Naive thymus-derived CD4-positive, alpha-beta T cell (primary cell): ENCODE data around the gene SH2D4B. TPM values are rescaled to one million over a fixed set of nuclear protein-coding genes. Genes with fewer than 3 reads are reported as not detected.

Experiments used
- ATAC-seq: fragments of 150-1000 bp; cut with Tn5 transposase; 2 replicates; pipeline ENCODE4 v1.10.0; 2021; ENCODE audit warnings: mild to moderate bottlenecking, moderate library complexity
- CTCF ChIA-PET: fragments of 350-600 bp; sonication (Branson Sonifier 250); formaldehyde crosslinking; loops from one replicate; lab custom pipeline; 2021; ENCODE audit warnings: antibody characterized with exemption; lab: Charles Lee
- POLR2A ChIA-PET: fragments of 350-600 bp; sonication (Branson Sonifier 250); formaldehyde crosslinking; loops from one replicate; lab custom pipeline; 2021; ENCODE audit warnings: antibody characterized with exemption, inconsistent platforms; lab: Charles Lee
- DNase-seq, 9 donors: peaks; one replicate each; pipeline versions ENCODE4 v3.0.0 to v3.0.0-alpha.2; 2020 to 2022; ENCODE audit warnings: mixed read lengths in 1 of 9
- H3K27ac ChIP-seq: one replicate; pipeline ENCODE4 v1.7.0; 2013; ENCODE audit warnings: mild to moderate bottlenecking, low read depth, low read length, moderate library complexity
- H3K27me3 ChIP-seq, 2 donors: one replicate each; pipeline ENCODE4 v1.7.0; 2013; ENCODE audit warnings: low read length in 2 of 2, mild to moderate bottlenecking in 2 of 2, moderate library complexity in 2 of 2; ENCODE audit not compliant: control insufficient read depth in 2 of 2, insufficient read depth in 2 of 2
- H3K36me3 ChIP-seq, 3 experiments: 1 replicate in 2 of 3; 2 replicates in 1 of 3; pipeline ENCODE4 v1.7.0; 2013; ENCODE audit warnings: low read length in 3 of 3, mild to moderate bottlenecking in 3 of 3, moderate library complexity in 1 of 3; ENCODE audit not compliant: insufficient read depth in 3 of 3, control insufficient read depth in 2 of 3
- H3K4me1 ChIP-seq, 2 donors: one replicate each; pipeline ENCODE4 v1.7.0; 2013; ENCODE audit warnings: low read length in 2 of 2, mild to moderate bottlenecking in 2 of 2, moderate library complexity in 1 of 2; ENCODE audit not compliant: control insufficient read depth in 2 of 2, insufficient read depth in 2 of 2
- H3K4me3 ChIP-seq: 2 replicates; pipeline ENCODE4 v1.7.0; 2013; ENCODE audit warnings: mild to moderate bottlenecking, low read length
- H3K9me3 ChIP-seq, 3 experiments: 1 replicate in 2 of 3; 2 replicates in 1 of 3; pipeline ENCODE4 v1.7.0; 2013; ENCODE audit warnings: low read length in 3 of 3; ENCODE audit not compliant: control insufficient read depth in 2 of 3
- H3K27ac Mint-ChIP-seq, 9 donors: one replicate each; pipeline ENCODE4 v1.8.0; 2020 to 2022; ENCODE audit warnings: mixed read lengths in 9 of 9, mild to moderate bottlenecking in 8 of 9, moderate library complexity in 5 of 9, inconsistent platforms in 2 of 9
- H3K27me3 Mint-ChIP-seq, 5 donors: one replicate each; pipeline ENCODE4 v1.8.0; 2021 to 2022; ENCODE audit warnings: mixed read lengths in 5 of 5, mild to moderate bottlenecking in 1 of 5
- H3K36me3 Mint-ChIP-seq, 5 donors: one replicate each; pipeline ENCODE4 v1.8.0; 2020 to 2022; ENCODE audit warnings: mixed read lengths in 5 of 5, mild to moderate bottlenecking in 3 of 5, inconsistent platforms in 1 of 5
- H3K4me1 Mint-ChIP-seq, 7 donors: one replicate each; pipeline ENCODE4 v1.8.0; 2020 to 2022; ENCODE audit warnings: mixed read lengths in 7 of 7, mild to moderate bottlenecking in 3 of 7, inconsistent platforms in 1 of 7
- H3K4me3 Mint-ChIP-seq, 10 donors: one replicate each; pipeline ENCODE4 v1.8.0; 2020 to 2022; ENCODE audit warnings: mild to moderate bottlenecking in 10 of 10, mixed read lengths in 10 of 10, moderate library complexity in 6 of 10, inconsistent platforms in 2 of 10
- H3K9me3 Mint-ChIP-seq, 11 donors: one replicate each; pipeline ENCODE4 v1.8.0; 2020 to 2022; ENCODE audit warnings: mixed read lengths in 11 of 11, mild to moderate bottlenecking in 4 of 11, inconsistent platforms in 1 of 11, moderate library complexity in 1 of 11
- intact Hi-C, 2 donors: fragments of 100-400 bp; cut with micrococcal nuclease; formaldehyde crosslinking; loops; one replicate each; pipeline ENCODE4 v1.15.1; 2023
- polyA plus RNA-seq, 2 donors: library from polyadenylated mRNA; unstranded; fragments of 300-500 nt; fragmentation: Illumina TruSeq; gene quantifications; one replicate each; pipeline ENCODE4 v1.2.3, GENCODE V29; 2021
- total RNA-seq, 6 experiments: library from RNA in 5 of 6; stranded (reverse) in 5 of 6; gene quantifications; 1 replicate in 5 of 6; 2 replicates in 1 of 6; pipeline ENCODE4 v1.2.3 and lab custom pipeline; 2021 to 2026

Gene SH2D4B
- total and polyA plus RNA-seq, 7 experiments from 2014 or later = 0.10 to 0.51 (median 0.14) TPM; not detected in 2

- H3K36me3 ChIP-seq = no peaks in the 10 kb centered on the region
- intact Hi-C loops = no loop called here
- no peak overlapping the region for H3K27ac ChIP-seq
- POLR2A ChIA-PET = no interaction called here
- no peaks in the 10 kb centered on the region for H3K27me3 ChIP-seq
- Mint-ChIP-seq H3K4me3 (no peak overlapping the region), H3K9me3 (peaks cover 0 to 6% (median 4%) of the 10 kb centered on the region in 11 donors), H3K27me3 (peaks cover 0 to 17% (median 0%) of the 10 kb centered on the region in 5 donors), H3K27ac (no peak overlapping the region), H3K4me1 (peaks cover 0 to 13% (median 3%) of the 10 kb centered on the region in 7 donors), H3K36me3 (no peaks in the 10 kb centered on the region)
- DNase-seq = no peak
- CTCF ChIA-PET = interaction anchor here (0.8 kb wide), 1 partner anchor 13 kb away, joined by 3 read pairs; no protein-coding TSS in a partner anchor
- H3K4me3 ChIP-seq = no peak overlapping the region
- H3K4me1 ChIP-seq = no peaks in the 10 kb centered on the region
- H3K9me3 ChIP-seq = no peaks in the 10 kb centered on the region
- no peak for ATAC-seq
Measured at GRCh38 chr10:80580638-80581468, 43.2 kb downstream of the SH2D4B start.

- ATAC-seq = no peak
- Histone ChIP-seq H3K4me1 (no peaks in the 10 kb centered on the region), H3K36me3 (no peaks in the 10 kb centered on the region), H3K9me3 (no peaks in the 10 kb centered on the region), H3K27me3 (no peaks in the 10 kb centered on the region), H3K4me3 (no peak overlapping the region), H3K27ac (no peak overlapping the region)
- Mint-ChIP-seq H3K9me3 (peaks cover 0 to 5% (median 4%) of the 10 kb centered on the region in 11 donors), H3K4me3 (no peak overlapping the region), H3K4me1 (peaks cover 0 to 13% (median 3%) of the 10 kb centered on the region in 7 donors), H3K27me3 (peaks cover 0 to 17% (median 0%) of the 10 kb centered on the region in 5 donors), H3K36me3 (no peaks in the 10 kb centered on the region), H3K27ac (no peak overlapping the region)
- DNase-seq = no peak
- intact Hi-C loops = no loop called here
- ChIA-PET POLR2A (no interaction called here), CTCF (interaction anchor here (0.8 kb wide), 1 partner anchor 12 kb away, joined by 3 read pairs; no protein-coding TSS in a partner anchor)
Measured at GRCh38 chr10:80581469-80581835, 43.8 kb downstream of the SH2D4B start.

DNA sequence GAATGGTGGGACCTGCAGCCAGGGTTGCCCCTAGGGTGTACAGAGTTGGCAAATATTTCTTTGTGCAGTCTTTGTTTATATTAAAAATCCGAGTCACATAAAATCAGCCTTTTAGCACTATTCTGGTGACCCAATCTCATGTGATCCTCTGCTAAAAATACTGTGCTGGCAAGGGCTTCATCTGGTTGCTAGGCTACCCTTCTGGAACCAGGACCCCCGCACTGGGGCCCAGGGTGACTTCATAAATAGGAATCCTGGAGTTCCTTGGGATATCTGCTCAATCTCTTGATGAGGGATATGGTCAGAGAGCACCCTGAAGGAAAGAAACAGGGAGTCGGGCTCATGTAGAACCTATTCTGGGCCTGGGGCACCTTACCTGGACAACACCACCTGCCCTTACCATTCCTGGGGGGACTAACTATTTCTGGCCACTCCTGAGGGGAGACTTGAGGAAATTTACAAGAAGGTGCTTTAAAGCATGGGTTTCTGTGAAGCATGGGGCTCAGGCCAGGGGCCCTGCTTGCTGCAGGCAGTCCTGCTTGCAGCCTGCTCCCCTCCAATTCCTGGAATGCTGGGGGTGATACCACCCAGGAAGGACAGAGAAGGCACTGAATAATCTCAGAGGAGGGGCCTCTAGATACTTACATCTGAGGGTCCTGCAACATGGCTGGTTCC, 44.7 kb downstream of the SH2D4B start:
- Histone ChIP-seq H3K36me3 (no peaks in the 10 kb centered on the region), H3K4me3 (no peak overlapping the region), H3K9me3 (no peaks in the 10 kb centered on the region), H3K27me3 (no peaks in the 10 kb centered on the region), H3K4me1 (no peaks in the 10 kb centered on the region), H3K27ac (no peak overlapping the region)
- CTCF ChIA-PET = interaction anchor here (1.7 kb wide), 1 partner anchor 138 kb away, joined by 5 read pairs; no protein-coding TSS in a partner anchor
- Mint-ChIP-seq H3K36me3 (no peaks in the 10 kb centered on the region), H3K27me3 (peaks cover 0 to 14% (median 0%) of the 10 kb centered on the region in 5 donors), H3K27ac (no peak overlapping the region), H3K4me1 (peaks cover 0 to 13% (median 3%) of the 10 kb centered on the region in 7 donors), H3K4me3 (no peak overlapping the region), H3K9me3 (no peaks in the 10 kb centered on the region)
- DNase-seq (no peak), ATAC-seq (no peak)
- intact Hi-C loops = no loop called here
- POLR2A ChIA-PET = no interaction called here

GRCh38 chr10:80583685-80584084, 46.0 kb downstream of the SH2D4B start:
- H3K4me1 ChIP-seq = no peaks in the 10 kb centered on the region
- Mint-ChIP-seq H3K9me3 (no peaks in the 10 kb centered on the region), H3K27me3 (peaks cover 0 to 13% (median 0%) of the 10 kb centered on the region in 5 donors), H3K27ac (no peak overlapping the region), H3K4me3 (no peak overlapping the region), H3K4me1 (peaks cover 0 to 10% (median 3%) of the 10 kb centered on the region in 7 donors), H3K36me3 (no peaks in the 10 kb centered on the region)
- ChIA-PET POLR2A (no interaction called here), CTCF (interaction anchor here (0.5 to 1.7 kb wide), 4 partner anchors 15 to 139 kb away, joined by 3 to 5 read pairs (median 3); no protein-coding TSS in a partner anchor)
- ATAC-seq (no peak), DNase-seq (peak in 1 of 9 donors; percentile 23)
- no peaks in the 10 kb centered on the region for H3K9me3 ChIP-seq
- H3K27ac ChIP-seq = no peak overlapping the region
- intact Hi-C loops = loop anchor here in 1 of 2 donors (1.0 kb wide), 5 partner anchors 47 to 205 kb away; no protein-coding TSS in a partner anchor
- no peaks in the 10 kb centered on the region for H3K27me3 ChIP-seq
- H3K36me3 ChIP-seq = no peaks in the 10 kb centered on the region
- H3K4me3 ChIP-seq = no peak overlapping the region

DNA sequence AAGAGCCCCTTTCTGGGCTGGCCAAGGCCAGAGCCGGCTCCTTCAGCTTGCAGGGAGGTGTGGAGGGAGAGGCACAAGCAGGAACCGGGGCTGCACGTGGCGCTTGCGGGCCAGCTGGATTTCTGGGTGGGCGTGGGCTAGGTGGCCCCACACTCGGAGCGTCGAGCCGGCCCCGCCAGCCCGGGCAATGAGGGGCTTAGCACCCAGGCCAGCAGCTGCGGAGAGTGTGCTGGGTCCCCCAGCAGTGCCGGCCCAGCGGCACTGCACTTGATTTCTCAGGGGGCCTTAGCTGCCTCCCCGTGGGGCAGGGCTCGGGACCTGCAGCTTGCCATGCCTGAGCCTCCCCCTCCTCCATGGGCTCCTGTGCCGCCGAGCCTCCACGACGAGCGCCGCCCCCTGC, 48.1 kb downstream of the SH2D4B start:
- ChIA-PET CTCF (interaction anchor here (0.5 to 1.4 kb wide), 2 partner anchors 165 to 206 kb away, joined by 3 to 4 read pairs; no protein-coding TSS in a partner anchor), POLR2A (no interaction called here)
- peaks cover 0 to 15% (median 0%) of the 10 kb centered on the region in 5 donors for H3K27me3 Mint-ChIP-seq
- intact Hi-C loops = no loop called here
- no peak overlapping the region for H3K27ac Mint-ChIP-seq
- H3K4me1 ChIP-seq = no peaks in the 10 kb centered on the region
- H3K36me3 ChIP-seq = no peaks in the 10 kb centered on the region
- no peak for DNase-seq
- H3K4me3 Mint-ChIP-seq = no peak overlapping the region
- no peak overlapping the region for H3K4me3 ChIP-seq
- no peaks in the 10 kb centered on the region for H3K27me3 ChIP-seq
- no peaks in the 10 kb centered on the region for H3K9me3 ChIP-seq
- H3K4me1 Mint-ChIP-seq = no peaks in the 10 kb centered on the region
- H3K36me3 Mint-ChIP-seq = no peaks in the 10 kb centered on the region
- no peak for ATAC-seq
- no peak overlapping the region for H3K27ac ChIP-seq
- H3K9me3 Mint-ChIP-seq = no peaks in the 10 kb centered on the region

- DNase-seq (no peak), ATAC-seq (no peak)
- no peak overlapping the region for H3K27ac ChIP-seq
- Mint-ChIP-seq H3K4me1 (no peaks in the 10 kb centered on the region), H3K9me3 (peaks cover 0 to under 1% (median 0%) of the 10 kb centered on the region in 11 donors), H3K27me3 (peaks cover 0 to 15% (median 0%) of the 10 kb centered on the region in 5 donors), H3K27ac (no peak overlapping the region), H3K4me3 (no peak overlapping the region), H3K36me3 (no peaks in the 10 kb centered on the region)
- ChIA-PET POLR2A (no interaction called here), CTCF (interaction anchor here (1.2 kb wide), 1 partner anchor 67 kb away, joined by 4 read pairs; no protein-coding TSS in a partner anchor)
- H3K27me3 ChIP-seq = no peaks in the 10 kb centered on the region
- intact Hi-C loops = no loop called here
- H3K4me1 ChIP-seq = no peaks in the 10 kb centered on the region
- H3K36me3 ChIP-seq = no peaks in the 10 kb centered on the region
- H3K9me3 ChIP-seq = no peaks in the 10 kb centered on the region
- H3K4me3 ChIP-seq = no peak overlapping the region
Measured at GRCh38 chr10:80588546-80588945, 50.8 kb downstream of the SH2D4B start.
